HCT116 (cell line): Measurements from ENCODE around the gene ITPR1.

ENCODE experiments used
- TF ChIP-seq, protein P1 (sequence below): IDR thresholded peaks from 2 replicates; pipeline ENCODE4 v1.6.1; 2012
- TF ChIP-seq, protein P2 (sequence below), 3 experiments: fragments of 200-600 bp in 1 of 3; sonication (generic) in 1 of 3; IDR thresholded peaks in 2 of 3; conservative IDR thresholded peaks in 1 of 3; 2 replicates each; pipeline ENCODE4 v1.5.1; 2012 to 2017; ENCODE audit warnings: low read depth in 2 of 3, low read length in 2 of 3, antibody characterized with exemption in 1 of 3, borderline replicate concordance in 1 of 3, control low read depth in 1 of 3, mild to moderate bottlenecking in 1 of 3, mixed read lengths in 1 of 3, mixed run types in 1 of 3, moderate library complexity in 1 of 3; ENCODE audit not compliant: insufficient read depth in 1 of 3

DNA sequence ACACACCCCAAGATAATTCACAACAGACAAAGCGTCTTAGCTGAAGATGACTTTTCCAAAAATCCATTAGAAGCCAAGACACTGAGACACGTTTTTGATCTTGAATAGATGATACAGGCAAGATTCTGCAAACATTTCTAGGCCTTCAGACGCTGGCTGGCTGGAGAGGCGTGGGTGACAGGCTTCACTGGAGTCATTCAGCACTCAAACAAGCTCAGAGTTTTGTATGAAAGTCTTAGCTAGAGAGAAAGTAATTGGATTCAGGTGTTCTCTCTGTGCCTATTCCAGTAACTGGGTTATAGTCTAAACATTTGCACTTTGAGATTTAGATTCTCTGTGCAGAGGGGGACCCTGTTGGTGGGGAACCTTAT lies 338.4 kb downstream of the ITPR1 start:
- TF ChIP-seq, protein P1, sequence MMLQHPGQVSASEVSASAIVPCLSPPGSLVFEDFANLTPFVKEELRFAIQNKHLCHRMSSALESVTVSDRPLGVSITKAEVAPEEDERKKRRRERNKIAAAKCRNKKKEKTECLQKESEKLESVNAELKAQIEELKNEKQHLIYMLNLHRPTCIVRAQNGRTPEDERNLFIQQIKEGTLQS, result no peak
- TF ChIP-seq, protein P2, sequence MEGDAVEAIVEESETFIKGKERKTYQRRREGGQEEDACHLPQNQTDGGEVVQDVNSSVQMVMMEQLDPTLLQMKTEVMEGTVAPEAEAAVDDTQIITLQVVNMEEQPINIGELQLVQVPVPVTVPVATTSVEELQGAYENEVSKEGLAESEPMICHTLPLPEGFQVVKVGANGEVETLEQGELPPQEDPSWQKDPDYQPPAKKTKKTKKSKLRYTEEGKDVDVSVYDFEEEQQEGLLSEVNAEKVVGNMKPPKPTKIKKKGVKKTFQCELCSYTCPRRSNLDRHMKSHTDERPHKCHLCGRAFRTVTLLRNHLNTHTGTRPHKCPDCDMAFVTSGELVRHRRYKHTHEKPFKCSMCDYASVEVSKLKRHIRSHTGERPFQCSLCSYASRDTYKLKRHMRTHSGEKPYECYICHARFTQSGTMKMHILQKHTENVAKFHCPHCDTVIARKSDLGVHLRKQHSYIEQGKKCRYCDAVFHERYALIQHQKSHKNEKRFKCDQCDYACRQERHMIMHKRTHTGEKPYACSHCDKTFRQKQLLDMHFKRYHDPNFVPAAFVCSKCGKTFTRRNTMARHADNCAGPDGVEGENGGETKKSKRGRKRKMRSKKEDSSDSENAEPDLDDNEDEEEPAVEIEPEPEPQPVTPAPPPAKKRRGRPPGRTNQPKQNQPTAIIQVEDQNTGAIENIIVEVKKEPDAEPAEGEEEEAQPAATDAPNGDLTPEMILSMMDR (IDR thresholded peaks at IDR 0.05 in 2 of 3, conservative IDR thresholded peaks at IDR 0.05 in 1 of 3; ENCODE audit: borderline replicate concordance in 1 of 3, insufficient read depth in 1 of 3, low read depth in 2 of 3, low read length in 2 of 3), result no peak
